NCI-H345 treated with DMSO at 0.1 percent for 48 hours (cell line): ENCODE measurements around the gene AKT2.
"Not testable (repeated sequence)": the region's sequence is repeated elsewhere in the genome, so short reads cannot be mapped to it uniquely, and the experiment has no call there.

ENCODE experiments used
- DNase-seq: peaks from one replicate; lab custom pipeline; 2025; ENCODE audit not compliant: unreplicated experiment; lab: John Stamatoyannopoulos, UW

Gene AKT2

DNA sequence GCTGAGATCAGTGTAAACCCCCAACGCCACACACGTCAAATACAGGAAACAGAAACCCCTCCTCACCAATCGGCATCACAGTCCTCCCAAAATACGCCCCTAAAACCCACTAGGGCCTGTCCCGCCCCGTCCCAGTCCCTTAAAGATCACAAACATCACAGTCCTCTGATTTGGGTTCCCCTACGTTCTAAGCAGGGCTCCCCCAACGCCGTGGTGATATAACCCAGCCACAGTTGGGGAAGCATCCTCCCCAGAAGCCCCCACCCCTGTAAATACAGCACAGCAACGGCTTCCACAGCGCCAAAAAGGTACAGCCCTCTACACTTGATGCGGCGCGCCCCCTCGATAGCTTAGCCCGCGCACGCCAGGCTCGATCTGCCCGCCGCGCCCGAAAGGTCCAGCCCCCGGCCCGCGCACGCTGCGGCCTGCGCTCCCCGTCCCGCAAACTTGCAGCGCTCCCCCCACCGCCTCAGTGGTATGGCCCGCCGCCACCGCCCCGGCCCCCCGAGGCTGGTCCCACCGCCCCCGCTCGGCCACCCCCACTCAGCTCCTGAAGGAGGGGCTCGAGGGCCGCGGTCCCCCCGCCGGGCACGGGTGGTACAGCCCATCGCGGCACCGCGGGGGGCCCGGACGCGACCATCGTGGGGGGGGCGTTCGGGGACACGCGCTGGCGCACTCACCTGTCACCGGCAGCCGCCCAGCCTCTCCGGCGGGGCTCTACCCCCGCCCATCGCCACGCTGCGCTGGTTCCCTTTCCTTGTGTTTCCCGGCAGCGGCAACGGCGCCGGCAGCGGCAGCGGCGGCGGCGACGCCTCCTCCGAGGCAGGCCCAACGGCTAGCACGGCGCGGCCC, at the start of gene AKT2:
AKT2 (minus strand) TSS at position 845 of the 852 bp plus-strand sequence. CDS start 20,078 bp downstream, outside the sequence.
- DNase-seq, result peak; percentile 89

DNA sequence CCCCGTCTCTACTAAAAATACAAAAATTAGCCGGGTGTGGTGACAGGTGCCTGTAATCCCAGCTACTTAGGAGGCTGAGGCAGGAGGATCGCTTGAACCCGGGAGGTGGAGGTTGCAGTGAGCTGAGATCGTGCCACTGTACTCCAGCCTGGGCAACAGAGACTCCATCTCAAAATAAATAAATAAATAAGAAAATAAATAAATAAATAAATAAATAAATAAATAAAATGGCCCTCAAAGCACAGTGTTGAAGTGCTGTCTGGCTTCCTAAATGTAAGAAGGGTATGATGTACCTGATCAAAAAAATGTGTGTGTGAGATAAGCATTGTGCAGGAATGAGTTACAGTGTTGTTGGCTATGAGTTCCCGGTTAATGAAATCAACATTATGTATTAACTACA, 47.9 kb upstream of the AKT2 start:
- DNase-seq, result not testable (repeated sequence)

DNA sequence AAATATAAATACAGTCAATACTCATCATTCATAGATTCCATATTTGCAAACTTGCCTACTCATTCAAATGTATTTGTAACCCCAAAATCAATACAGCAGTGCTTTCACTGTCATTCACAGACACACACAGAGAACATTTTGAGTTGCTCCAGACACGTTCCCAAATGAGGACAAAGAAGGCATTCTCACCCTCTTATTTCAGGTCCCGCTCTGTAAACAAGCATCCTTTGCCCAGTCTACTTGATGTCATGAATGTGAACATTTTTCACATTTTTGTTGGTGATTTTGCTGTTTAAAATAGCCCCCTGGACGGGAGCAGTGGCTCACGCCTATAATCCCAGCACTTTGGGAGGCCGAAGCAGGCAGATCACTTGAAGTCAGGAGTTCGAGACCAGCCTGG, 47.5 kb upstream of the AKT2 start:
- DNase-seq, result no peak

DNA sequence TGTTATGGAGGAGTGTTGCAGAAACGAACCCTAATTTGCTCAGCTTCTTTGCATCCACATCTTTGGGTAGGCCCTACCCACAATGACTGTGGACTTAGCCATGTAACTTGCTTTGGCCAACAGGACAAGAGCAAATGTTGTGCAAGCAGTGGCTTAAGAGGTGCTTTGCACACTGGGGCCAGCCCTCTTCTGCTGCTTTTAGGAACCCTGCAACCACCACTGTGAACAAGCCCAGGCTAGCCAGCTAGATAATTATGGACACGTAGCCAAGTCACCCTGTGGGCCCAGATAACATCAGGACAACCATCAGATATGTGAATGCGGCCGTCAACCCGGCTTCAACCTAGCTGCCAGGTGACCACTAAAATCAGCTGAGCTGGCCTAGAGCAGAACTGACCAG, 45.9 kb upstream of the AKT2 start:
- DNase-seq, result no peak

DNA sequence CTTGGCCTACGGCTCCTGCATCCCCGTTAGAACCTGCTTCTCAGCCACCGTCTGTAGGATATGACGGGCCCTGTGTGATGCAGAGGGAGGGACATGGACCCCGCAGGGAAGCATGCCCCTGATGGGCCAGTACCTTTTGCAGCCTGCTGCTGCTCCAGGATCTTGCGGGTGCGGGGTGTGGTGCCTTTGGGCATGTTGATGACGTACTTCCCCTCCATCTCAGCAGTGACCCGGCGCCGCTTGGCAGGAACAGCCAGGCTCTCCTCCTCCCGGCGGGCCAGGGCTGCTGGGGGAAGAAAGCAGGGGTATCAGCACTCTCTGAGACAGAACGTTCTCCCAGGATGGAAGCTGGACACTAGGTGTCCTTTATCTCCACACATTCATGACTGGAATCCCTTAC, 41.1 kb upstream of the AKT2 start:
- no peak for DNase-seq

DNA sequence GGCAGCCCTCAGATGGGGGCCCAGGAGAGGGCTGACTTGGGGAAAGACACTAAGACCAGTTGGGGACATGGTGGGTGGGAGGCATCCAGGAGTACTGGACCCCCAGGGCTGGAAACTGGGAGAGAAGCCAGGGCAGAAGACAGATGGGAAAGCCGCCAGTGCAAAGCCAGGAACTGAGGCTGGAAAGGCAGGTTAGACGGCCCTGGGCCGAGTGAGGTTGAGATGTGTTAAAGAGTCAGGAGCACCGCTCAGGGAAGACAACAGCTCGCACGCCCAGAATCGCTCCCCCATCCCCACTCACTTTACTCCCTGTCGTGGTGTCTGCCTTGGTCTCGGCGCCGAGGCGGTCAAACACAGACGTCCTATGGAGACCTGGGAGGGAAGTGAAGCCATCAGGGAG, 38.6 kb upstream of the AKT2 start:
- DNase-seq, result no peak

DNA sequence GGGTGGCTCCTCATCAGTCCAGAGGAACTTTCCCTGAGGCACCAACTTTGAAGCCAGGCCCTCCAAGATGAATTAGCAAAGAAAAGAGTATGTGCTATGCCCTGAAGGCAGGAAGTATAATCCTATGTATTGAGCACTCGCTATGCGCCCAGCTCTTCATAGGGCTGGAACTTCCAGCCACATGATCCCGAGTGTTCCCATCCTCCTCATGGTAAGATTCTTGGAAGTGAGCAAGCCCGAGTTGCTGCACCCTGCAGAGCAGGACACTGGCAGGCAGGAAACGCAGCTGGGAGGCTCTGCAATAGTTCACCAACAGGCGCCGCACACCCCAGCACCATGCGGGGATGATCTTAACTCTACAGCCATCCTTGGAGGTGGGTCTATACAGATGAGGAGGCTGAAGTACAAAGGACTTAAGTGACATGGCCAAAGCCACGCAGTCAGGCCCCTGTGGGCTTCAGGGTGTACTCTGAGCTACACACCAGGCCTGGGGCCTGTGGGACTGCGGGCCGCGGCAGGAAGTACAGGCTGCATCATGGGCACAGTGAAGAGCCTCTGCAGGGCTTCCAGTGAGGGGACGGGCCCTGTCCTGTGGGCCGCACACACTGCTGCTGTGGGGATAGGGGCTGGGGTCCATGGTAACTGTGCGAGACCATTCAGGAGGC, 37.9 kb upstream of the AKT2 start:
- no peak for DNase-seq

DNA sequence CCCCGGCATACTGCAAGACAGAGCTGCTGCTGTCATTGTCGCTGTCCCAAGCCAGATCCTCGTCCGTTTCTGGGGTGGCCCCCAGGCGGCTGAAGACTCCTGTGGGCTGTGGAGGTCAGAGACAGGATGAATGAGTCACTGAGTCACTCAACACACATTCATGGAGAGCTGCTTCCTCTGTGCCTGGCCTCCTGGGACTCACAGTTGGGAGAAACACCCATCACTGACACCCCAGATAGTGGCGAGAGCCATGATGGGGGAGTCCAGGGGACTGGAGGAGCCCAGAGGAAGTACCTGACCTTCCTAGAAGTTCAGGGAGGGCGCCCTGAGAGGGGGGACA, 37.1 kb upstream of the AKT2 start:
- DNase-seq, result no peak

DNA sequence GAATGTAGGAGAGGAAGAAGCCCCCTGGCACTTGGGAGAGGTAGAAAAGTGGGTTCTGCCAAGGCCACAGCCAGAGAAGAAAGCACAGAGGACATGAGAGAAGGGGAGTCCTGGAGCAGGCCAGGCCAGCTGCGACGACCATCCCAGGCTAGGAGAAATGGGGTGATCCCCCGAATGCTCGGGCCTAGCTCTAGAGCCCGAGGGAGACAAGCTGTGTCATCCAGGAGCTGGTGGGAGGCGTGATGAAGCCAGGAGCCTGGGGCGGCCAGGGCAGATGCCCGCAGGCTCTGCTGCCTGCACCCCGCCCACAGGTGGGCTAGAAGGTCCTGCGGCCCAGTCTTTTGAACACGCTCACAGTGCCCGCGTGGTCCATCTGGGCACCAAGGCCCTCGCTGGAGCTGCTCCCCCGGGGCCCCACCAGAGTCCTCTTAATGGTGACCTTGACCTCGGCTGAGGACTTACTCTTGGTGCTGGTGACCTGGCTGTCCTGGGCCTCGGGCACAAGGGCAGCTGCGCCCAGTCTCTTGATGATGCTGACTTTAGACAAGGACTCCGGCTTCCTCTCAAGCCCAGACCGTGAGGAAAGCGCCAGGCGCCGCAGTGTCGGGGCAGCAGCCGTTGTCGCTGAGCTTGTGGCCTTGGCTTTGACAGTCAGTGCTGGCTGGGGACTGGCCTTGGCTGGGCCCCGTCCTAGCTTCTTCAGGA, 36.6 kb upstream of the AKT2 start:
- no peak for DNase-seq

DNA sequence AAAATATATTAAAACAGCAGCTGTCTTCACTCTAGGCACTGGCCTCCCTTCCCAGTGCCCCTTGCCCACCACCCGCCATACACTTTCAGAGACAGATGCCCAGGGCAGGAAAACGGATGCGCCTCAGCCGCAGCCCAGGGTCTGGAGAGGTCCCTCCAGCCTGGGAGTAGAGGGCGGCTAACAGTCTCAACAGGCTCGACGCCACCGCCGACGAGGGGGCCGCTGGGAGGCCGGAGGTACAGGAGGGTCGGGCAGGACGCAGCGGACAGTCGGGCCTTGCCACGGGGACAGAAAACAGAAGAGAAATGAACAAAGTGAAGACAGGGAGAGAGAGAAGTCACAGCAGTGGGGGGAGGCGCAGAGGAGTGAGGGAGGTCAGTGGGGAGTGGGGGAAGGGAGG, 35.9 kb upstream of the AKT2 start:
- DNase-seq, result no peak

DNA sequence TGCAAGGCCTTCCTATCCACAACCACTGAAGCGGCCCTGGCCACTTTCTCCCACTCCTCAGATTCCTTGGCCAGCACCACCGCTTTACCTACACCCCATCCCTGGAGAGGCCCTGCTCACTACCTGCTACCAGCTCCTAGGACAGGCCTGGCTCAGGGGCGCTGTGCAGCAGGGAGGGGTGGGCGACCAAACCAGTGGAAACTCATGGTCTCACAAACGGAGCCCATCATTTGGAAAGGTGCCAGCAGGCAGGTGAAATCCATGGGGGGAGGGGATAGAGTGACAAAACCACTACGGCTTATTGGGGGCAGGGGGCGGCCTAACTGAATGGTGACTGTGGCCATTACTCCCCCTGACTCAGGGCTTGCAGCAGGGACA, 35.4 kb upstream of the AKT2 start:
- DNase-seq, result no peak

DNA sequence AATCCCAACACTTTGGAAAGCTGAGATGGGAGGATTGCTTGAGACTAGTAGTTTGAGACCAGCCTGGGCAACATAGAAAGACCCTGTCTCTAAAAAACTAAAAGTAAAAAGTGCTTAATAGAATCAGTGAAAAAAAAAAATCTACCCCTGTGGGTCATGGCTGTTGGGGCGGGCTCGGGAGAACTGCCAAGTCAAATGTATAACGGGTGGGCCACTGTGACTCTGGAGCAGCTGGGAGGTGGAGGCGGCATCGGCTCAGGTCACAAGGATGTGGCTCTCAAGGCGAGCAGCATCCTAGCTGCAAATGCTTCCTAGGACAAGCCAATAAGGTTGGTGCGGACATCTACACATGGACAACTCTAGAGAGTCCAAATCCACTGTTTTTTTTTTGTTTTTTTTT, 32.2 kb upstream of the AKT2 start:
- no peak for DNase-seq

DNA sequence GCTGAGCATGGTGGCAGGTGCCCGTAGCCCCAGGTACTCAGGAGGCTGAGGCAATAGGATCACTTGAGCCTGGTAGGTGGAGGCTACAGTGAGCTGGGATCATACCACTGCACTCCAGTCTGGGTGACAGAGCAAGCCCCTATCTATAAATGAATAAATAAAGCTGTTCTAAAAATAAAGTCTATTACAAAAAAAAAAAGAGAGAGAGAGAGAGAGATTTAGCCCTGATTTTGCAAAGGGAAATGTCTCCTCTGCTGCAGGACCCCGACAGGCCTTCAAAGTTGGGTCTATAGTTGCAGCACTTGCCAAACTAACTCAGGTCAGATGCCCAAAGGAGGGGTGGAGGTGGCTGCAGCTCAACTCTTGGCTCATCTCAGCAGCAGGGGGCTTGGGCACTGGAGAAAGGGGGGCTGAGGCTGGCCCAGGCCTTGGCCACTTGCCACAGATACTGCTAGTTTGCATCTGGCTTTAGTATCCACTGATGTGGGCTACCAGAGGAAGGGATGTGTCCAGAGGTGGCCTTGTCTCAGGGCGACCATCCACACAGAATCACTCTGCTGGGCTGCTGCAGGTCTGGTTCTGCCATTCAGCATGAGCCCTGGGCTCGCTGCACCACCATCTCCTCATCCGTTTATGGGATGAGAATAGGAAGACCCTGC, 30.8 kb upstream of the AKT2 start:
- no peak for DNase-seq

DNA sequence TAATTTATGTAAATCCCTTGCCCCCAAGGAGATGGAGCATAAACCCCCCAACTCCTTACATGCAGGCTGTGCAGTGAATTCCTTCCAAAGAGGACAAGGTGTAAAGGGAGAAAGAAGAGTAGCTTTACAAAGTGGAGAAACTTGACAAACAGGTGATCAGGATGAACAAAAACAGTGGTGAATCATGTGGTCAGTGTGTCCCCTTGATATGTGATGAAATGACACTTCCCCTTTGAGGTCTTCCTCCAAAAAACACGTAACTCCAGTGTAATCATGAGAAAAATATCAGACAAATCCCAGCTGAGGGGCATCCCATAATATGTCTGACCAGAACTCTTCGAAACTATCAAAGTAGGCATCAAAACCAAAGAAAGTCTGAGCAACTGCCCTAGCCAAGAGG, 29.5 kb upstream of the AKT2 start:
- DNase-seq, result no peak

DNA sequence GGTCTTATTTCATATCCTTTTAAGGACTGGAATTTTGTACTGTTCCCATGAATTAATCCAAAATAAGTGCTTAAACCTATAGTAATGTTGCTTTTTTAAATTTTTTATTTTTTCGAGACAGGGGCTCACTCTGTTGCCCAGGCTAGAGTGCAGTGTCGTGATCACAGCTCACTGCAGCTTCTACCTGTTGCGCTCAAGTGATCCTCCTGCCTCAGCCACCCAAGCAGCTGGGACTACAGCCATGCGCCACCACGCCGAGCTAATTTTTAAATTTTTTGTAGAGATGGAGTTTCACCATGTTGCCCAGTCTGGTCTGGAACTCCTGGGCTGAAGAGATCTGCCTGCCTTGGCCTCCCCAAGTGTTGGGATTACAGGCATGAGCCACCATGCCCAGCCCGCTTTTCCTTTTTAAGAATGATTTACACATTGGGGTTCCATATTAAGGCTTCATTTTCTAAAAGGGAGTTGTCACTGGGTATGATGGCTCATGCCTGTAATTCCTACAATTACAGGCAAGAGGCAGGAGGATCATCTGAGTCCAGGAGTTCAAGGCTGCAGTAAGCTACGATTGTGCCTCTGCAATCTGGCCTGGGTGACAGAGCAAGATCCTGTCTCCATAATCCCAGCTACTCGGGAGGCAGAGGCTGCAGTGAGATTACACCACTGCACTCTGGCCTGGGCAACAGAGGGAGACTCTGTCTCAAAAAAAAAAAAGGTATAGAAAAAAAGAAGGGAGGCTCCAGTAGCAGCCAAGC, 28.3 kb upstream of the AKT2 start:
- DNase-seq, result no peak

DNA sequence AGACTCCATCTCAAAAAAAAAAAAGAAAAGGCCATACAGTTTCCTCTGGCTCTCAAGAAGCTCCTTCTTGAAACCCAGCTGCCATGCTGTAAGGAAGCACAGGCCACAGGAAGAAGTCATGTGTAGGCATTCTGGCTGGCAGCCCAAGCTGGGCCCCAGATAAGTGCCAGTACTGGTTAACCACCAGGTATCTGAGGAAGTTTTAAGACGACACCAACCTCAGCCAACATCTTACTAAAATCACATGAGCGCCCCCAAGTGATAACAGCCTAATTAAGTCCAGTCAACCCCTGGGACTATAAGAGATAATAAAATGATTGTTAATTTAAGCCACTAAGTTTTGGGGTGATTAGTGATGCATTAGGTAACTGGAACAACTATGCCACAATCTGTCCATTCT, 27.4 kb upstream of the AKT2 start:
- DNase-seq, result no peak

DNA sequence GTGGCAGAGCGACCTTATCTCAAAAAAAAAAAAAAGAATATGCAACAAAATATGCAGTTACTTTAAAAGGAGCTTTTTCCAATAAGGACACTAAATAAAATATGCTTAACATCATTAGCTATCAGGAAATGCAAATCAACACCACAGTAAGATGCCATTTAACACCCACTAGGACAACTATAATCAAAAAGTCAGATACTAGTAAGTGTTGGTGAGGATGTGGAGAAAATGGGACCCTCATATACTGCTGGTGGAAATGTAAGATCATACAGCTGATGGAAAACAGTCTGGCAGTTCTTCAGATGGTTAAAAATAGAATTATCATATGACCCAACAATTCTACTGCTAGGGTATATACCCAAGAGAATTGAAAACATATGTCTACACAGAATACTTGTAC, 24.5 kb upstream of the AKT2 start:
- no peak for DNase-seq

DNA sequence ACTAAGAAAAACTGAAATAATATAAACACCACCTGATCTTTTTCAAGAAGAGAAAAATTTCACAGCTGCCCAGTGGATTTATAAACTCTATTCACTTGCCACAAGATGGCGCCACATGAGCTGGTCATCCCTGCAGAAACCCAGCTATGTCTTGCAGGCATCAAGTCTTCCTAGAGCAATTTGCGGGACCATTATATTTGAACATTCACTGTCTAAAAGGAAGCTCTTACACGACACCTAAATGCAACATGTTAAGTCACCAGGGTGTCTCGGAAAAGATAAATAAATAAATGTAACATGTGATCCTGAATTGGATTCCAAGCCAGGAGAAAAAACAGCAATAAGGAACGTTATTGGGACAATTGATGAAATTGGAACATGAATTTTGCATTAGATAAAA, 20.3 kb upstream of the AKT2 start:
- peak; percentile 78 for DNase-seq

DNA sequence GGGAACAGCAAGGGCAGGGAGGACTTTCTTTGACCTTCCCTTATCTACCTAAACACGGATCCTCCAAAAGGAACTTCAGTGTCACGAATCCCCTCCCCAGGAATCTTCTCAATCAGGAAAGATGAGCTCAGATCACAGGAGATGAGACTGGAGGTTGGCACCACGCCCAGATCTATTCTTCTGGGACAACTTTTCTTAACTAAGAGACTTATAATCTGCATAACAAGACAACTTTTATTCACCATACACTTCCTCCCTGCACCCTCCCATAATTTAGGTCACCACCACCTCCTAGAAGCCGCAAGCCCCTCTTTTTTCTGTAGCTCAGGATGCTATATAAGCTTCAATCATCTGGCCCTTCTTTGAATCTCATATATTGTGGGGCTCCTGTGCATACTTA, 19.2 kb upstream of the AKT2 start:
- DNase-seq, result no peak

DNA sequence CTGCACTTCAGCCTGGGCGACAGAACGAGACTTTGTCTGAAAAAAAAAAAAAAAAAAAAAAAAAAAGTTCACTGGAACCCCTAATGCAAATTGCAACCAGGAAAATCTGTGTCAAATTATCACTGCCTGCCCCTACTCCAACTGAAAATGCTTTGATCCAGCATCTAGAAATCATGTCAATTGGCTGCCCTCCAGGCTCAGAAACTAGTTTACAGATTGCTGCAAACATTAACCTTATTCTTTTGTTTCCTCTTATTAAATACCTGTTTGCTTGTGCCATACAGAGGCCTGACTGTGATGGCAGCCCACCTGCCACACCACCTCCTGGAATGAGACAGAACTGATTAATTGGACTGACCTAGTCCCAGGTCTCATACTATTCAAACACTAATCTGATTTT, 18.6 kb upstream of the AKT2 start:
- no peak for DNase-seq
